Smooth muscle cell (in vitro differentiated cells): ENCODE measurements around the gene PFKFB3. TPM values are rescaled to one million over a fixed set of nuclear protein-coding genes. Genes with fewer than 3 reads are reported as not detected.
A peak's percentile ranks its signal among the peaks of the same experiment; 100 is the strongest.

Experiments
- DNase-seq: peaks from one replicate; lab custom pipeline; 2025; ENCODE audit not compliant: unreplicated experiment; lab: John Stamatoyannopoulos, UW
- H2AFZ ChIP-seq: fragments of 200-600 bp; sonication (generic); 2 replicates; pipeline ENCODE4 v1.6.0; 2016; ENCODE audit warnings: antibody characterized with exemption, low read depth, mild to moderate bottlenecking
- H3F3A ChIP-seq: fragments of 200-600 bp; sonication (generic); 2 replicates; pipeline ENCODE4 v1.6.0; 2017; ENCODE audit warnings: antibody characterized with exemption, low read depth
- H3K27ac ChIP-seq: fragments of 200-600 bp; sonication (generic); 2 replicates; pipeline ENCODE4 v1.5.1; 2016; ENCODE audit warnings: low read depth, mild to moderate bottlenecking
- H3K27me3 ChIP-seq: fragments of 200-600 bp; sonication (generic); 2 replicates; pipeline ENCODE4 v1.6.1; 2016; ENCODE audit warnings: low read depth, mild to moderate bottlenecking
- H3K36me3 ChIP-seq: fragments of 200-600 bp; sonication (generic); 2 replicates; pipeline ENCODE4 v1.5.1; 2016; ENCODE audit warnings: low read depth
- H3K4me1 ChIP-seq: fragments of 200-600 bp; sonication (generic); 2 replicates; pipeline ENCODE4 v1.5.1; 2016; ENCODE audit warnings: low read depth
- H3K4me2 ChIP-seq: fragments of 200-600 bp; sonication (generic); 2 replicates; pipeline ENCODE4 v1.6.0; 2016; ENCODE audit warnings: mild to moderate bottlenecking
- H3K4me3 ChIP-seq: fragments of 200-600 bp; sonication (generic); 2 replicates; pipeline ENCODE4 v1.5.1; 2016; ENCODE audit warnings: mild to moderate bottlenecking
- H3K79me2 ChIP-seq: fragments of 200-600 bp; sonication (generic); 2 replicates; pipeline ENCODE4 v1.6.0; 2016; ENCODE audit warnings: low read depth, mild to moderate bottlenecking
- H3K9ac ChIP-seq: fragments of 200-600 bp; sonication (generic); 2 replicates; pipeline ENCODE4 v1.6.0; 2016; ENCODE audit warnings: low read depth
- H3K9me3 ChIP-seq: fragments of 200-600 bp; sonication (generic); replicated peaks from 2 replicates; pipeline ENCODE4 v1.5.1; 2016; ENCODE audit warnings: low read depth
- H4K20me1 ChIP-seq: fragments of 200-600 bp; sonication (generic); 2 replicates; pipeline ENCODE4 v1.6.0; 2016; ENCODE audit warnings: low read depth
- WGBS: methylation state at CpG from one replicate; pipeline ENCODE4 v1.1.7; 2016; ENCODE audit warnings: low lambda C conversion rate; 5-methylcytosine and 5-hydroxymethylcytosine counted together
- polyA plus RNA-seq: library from polyadenylated mRNA; unstranded; fragments of >200 nt; fragmentation: Nextera tagmentation; extraction: Ambion mirVana; gene quantifications from 2 replicates; pipeline ENCODE4 v1.2.1, GENCODE V29; 2016
- total RNA-seq: library from RNA; depleted of rRNA; stranded (reverse); fragments of >200 nt; gene quantifications from 2 replicates; pipeline ENCODE4 v1.2.3, GENCODE V29; 2014
- TF ChIP-seq, protein P1 (sequence below): fragments of 200-600 bp; sonication (generic); IDR thresholded peaks from 2 replicates; pipeline ENCODE4 v1.5.1; 2017; ENCODE audit warnings: borderline replicate concordance, mild to moderate bottlenecking, antibody characterized with exemption; ENCODE audit not compliant: insufficient read depth, poor library complexity, severe bottlenecking

Gene PFKFB3
- total and polyA plus RNA-seq, 2 experiments from 2014 or later: 61.3 to 68.3 TPM

GRCh38 chr10:6174201-6174874, 28.4 kb upstream of the PFKFB3 start:
- H4K20me1 ChIP-seq: peaks cover 39% of the 10 kb centered on the region

GRCh38 chr10:6175329-6176055, 27.2 kb upstream of the PFKFB3 start:
- TF ChIP-seq, protein P1, sequence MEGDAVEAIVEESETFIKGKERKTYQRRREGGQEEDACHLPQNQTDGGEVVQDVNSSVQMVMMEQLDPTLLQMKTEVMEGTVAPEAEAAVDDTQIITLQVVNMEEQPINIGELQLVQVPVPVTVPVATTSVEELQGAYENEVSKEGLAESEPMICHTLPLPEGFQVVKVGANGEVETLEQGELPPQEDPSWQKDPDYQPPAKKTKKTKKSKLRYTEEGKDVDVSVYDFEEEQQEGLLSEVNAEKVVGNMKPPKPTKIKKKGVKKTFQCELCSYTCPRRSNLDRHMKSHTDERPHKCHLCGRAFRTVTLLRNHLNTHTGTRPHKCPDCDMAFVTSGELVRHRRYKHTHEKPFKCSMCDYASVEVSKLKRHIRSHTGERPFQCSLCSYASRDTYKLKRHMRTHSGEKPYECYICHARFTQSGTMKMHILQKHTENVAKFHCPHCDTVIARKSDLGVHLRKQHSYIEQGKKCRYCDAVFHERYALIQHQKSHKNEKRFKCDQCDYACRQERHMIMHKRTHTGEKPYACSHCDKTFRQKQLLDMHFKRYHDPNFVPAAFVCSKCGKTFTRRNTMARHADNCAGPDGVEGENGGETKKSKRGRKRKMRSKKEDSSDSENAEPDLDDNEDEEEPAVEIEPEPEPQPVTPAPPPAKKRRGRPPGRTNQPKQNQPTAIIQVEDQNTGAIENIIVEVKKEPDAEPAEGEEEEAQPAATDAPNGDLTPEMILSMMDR: no peak

More at GRCh38 chr10:6174201-6174874, 28.4 kb upstream of the PFKFB3 start:
- Histone ChIP-seq H3K79me2 (peaks cover 83% of the 10 kb centered on the region), H3K4me3 (no peak overlapping the region), H3K27me3 (no peaks in the 10 kb centered on the region), H3F3A (peaks cover 33% of the 10 kb centered on the region), H3K36me3 (no peaks in the 10 kb centered on the region), H3K4me1 (peaks cover 15% of the 10 kb centered on the region), H3K4me2 (no peak overlapping the region), H3K9me3 (no peaks in the 10 kb centered on the region), H2AFZ (no peak overlapping the region), H3K27ac (no peak overlapping the region), H3K9ac (no peak overlapping the region)
- no peak for DNase-seq
- 95% methylated on average over 22 of the region's 22 CpGs for WGBS
- TF ChIP-seq, protein P1: no peak

GRCh38 chr10:6176691-6177231, 26.0 kb upstream of the PFKFB3 start:
- H3K36me3 ChIP-seq: no peaks in the 10 kb centered on the region
- TF ChIP-seq, protein P1: no peak
- peaks cover 26% of the 10 kb centered on the region for H3F3A ChIP-seq
- no peaks in the 10 kb centered on the region for H3K9me3 ChIP-seq
- H3K79me2 ChIP-seq: peaks cover 84% of the 10 kb centered on the region
- H3K4me2 ChIP-seq: peak overlapping the region; percentile 65
- no peak overlapping the region for H3K9ac ChIP-seq
- H3K27me3 ChIP-seq: no peaks in the 10 kb centered on the region
- no peak overlapping the region for H3K4me3 ChIP-seq
- 27% methylated on average over 8 of the region's 8 CpGs for WGBS
- DNase-seq: no peak
- H3K4me1 ChIP-seq: no peaks in the 10 kb centered on the region
- no peak overlapping the region for H2AFZ ChIP-seq
- H3K27ac ChIP-seq: peak overlapping the region; percentile 70
- peaks cover 34% of the 10 kb centered on the region for H4K20me1 ChIP-seq

More at GRCh38 chr10:6175329-6176055, 27.2 kb upstream of the PFKFB3 start:
- DNase-seq: no peak
- Histone ChIP-seq H3F3A (peaks cover 26% of the 10 kb centered on the region), H3K27ac (no peak overlapping the region), H3K4me3 (no peak overlapping the region), H3K4me2 (no peak overlapping the region), H3K4me1 (peaks cover 4% of the 10 kb centered on the region), H3K27me3 (no peaks in the 10 kb centered on the region), H3K9me3 (no peaks in the 10 kb centered on the region), H2AFZ (no peak overlapping the region), H4K20me1 (peaks cover 39% of the 10 kb centered on the region), H3K9ac (no peak overlapping the region), H3K36me3 (no peaks in the 10 kb centered on the region), H3K79me2 (peaks cover 88% of the 10 kb centered on the region)
- WGBS: 99% methylated on average over 16 of the region's 16 CpGs
